Heart right ventricle (tissue), 16 donors: Measurements from ENCODE around the gene F11. TPM values are rescaled to one million over a fixed set of nuclear protein-coding genes. Genes with fewer than 3 reads are reported as not detected.

Experiments used
- ATAC-seq, 8 donors: fragments of 200-7000 bp; cut with Tn5 transposase; one replicate each; pipeline ENCODE4 v1.9.1; 2020; ENCODE audit warnings: mild to moderate bottlenecking in 8 of 8, moderate library complexity in 8 of 8, moderate number of reproducible peaks in 1 of 8
- DNase-seq, 2 donors: peaks; one replicate each; pipeline ENCODE4 v3.0.0-alpha.2; 2020
- H3K27ac ChIP-seq, 10 donors: fragments of 200-600 bp; sonication (generic) in 2 of 10; one replicate each; pipeline versions ENCODE4 v1.5.0 to v1.8.0; 2020 to 2022; ENCODE audit warnings: mild to moderate bottlenecking in 3 of 10
- H3K27me3 ChIP-seq, 7 donors: fragments of 200-600 bp; one replicate each; pipeline ENCODE4 v1.8.0; 2021 to 2022; ENCODE audit warnings: mild to moderate bottlenecking in 2 of 7
- H3K36me3 ChIP-seq, 9 donors: fragments of 200-600 bp; sonication (generic) in 1 of 9; one replicate each; pipeline versions ENCODE4 v1.5.0 to v1.8.0; 2020 to 2022; ENCODE audit warnings: mild to moderate bottlenecking in 2 of 9
- H3K4me1 ChIP-seq, 9 donors: fragments of 200-600 bp; sonication (generic) in 1 of 9; one replicate each; pipeline versions ENCODE4 v1.5.0 to v1.8.0; 2020 to 2022; ENCODE audit warnings: mild to moderate bottlenecking in 4 of 9
- H3K4me3 ChIP-seq, 10 donors: fragments of 200-600 bp; sonication (generic) in 2 of 10; one replicate each; pipeline versions ENCODE4 v1.5.0 to v1.8.0; 2020 to 2022; ENCODE audit warnings: mild to moderate bottlenecking in 7 of 10, moderate library complexity in 2 of 10
- H3K9me3 ChIP-seq, 11 donors: fragments of 200-600 bp in 10 of 11; sonication (generic) in 2 of 11; one replicate each; pipeline versions ENCODE4 v1.5.0 to v1.8.0; 2013 to 2022; ENCODE audit warnings: mild to moderate bottlenecking in 2 of 11, control low read depth in 1 of 11, moderate library complexity in 1 of 11
- CTCF ChIP-seq, 9 donors: fragments of 200-600 bp; sonication (generic) in 2 of 9; IDR thresholded peaks; one replicate each; pipeline versions ENCODE4 v1.5.0 to v1.8.0; 2021 to 2022; ENCODE audit warnings: antibody characterized with exemption in 9 of 9, mild to moderate bottlenecking in 5 of 9, moderate library complexity in 1 of 9
- WGBS, 2 donors: extraction: QIAGEN DNeasy Blood & Tissue Kit; methylation state at CpG; one replicate each; pipeline ENCODE4 v1.1.7; 2013; ENCODE audit warnings: inconsistent platforms in 1 of 2; 5-methylcytosine and 5-hydroxymethylcytosine counted together
- intact Hi-C, 10 donors: fragments of 100-400 bp; cut with DNase I; formaldehyde crosslinking; loops; one replicate each; pipeline versions ENCODE4 v1.11.1 to v1.14.2; 2022
- polyA plus RNA-seq, 2 donors: library from polyadenylated mRNA; stranded (reverse); fragments of 200-250 nt; gene quantifications; one replicate each; pipeline ENCODE4 v1.2.3, GENCODE V29; 2013
- total RNA-seq, 10 donors: library from RNA; stranded (reverse); fragmentation: NEBNext Ultra II Directional in 3 of 10; extraction: Animal tissue kit (Norgen Biotek cat#: 25700) in 3 of 10; gene quantifications; one replicate each; pipeline versions ENCODE4 v1.2.1 to v1.2.4, GENCODE V29; 2021 to 2023
- donor health status: Arrhythmogenic right ventricular cardiomyopathy.
- donor health status: ischemic (EF 13 %, LVEDD 7.1; RV severe dilation, severe dysfunction).
- donor health status: healthy with polysubstance abuse.
- donor health status: DM: no; HTN: yes; CAD: no.
- donor health status: DM: no; HTN: no; CAD: no.
- donor health status: ischemic (EF 25% LVEDD 6.9; RV normal size, moderate dysfunction).
- donor health status: ischemic (EF 25% LVEDD 5.7; RV mildly dilated, moderate dysfunction).
- donor health status: healthy.
- donor health status: DM: yes; HTN: yes; CAD: no.
- donor health status: Ischemic cardiomyopathy.
- donor health status: ischemic (EF 35%, LVEDD 5.7; RV mildly dilated, moderate dysfunction).
- donor health status: nonischemic (EF 11% LVEDD 7.7; RV severe dilation, severe dysfunction).
- donor health status: DM: yes; HTN: yes; CAD: no.
- donor health status: PGD.
- donor health status: ischemic (EF 29% LVEDD 5.4; RV normal size, mild dysfunction).
- donor health status: nonischemic (EF 23%, LVEDD 6.1; RV moderate dilation, normal function).

F11 gene
- total and polyA plus RNA-seq, 12 donors, result 0.09 to 0.37 (median 0.16) TPM; not detected in 9

- 73 to 79% methylated on average over 1 of the region's 1 CpG for WGBS, 2 donors
- Histone ChIP-seq H3K27me3 (no peaks in the 10 kb centered on the region), H3K4me1 (no peaks in the 10 kb centered on the region), H3K4me3 (no peak overlapping the region), H3K36me3 (peaks cover 0 to 23% (median 0%) of the 10 kb centered on the region in 9 donors), H3K27ac (no peak overlapping the region), H3K9me3 (no peaks in the 10 kb centered on the region)
- intact Hi-C loops, result no loop called here
- ATAC-seq (no peak), DNase-seq (no peak)
- TF ChIP-seq CTCF (IDR thresholded peaks at IDR 0.05), result no peak
These were observed 17.3 kb upstream of the F11 start for GRCh38 chr4:186248643-186249042.

DNA sequence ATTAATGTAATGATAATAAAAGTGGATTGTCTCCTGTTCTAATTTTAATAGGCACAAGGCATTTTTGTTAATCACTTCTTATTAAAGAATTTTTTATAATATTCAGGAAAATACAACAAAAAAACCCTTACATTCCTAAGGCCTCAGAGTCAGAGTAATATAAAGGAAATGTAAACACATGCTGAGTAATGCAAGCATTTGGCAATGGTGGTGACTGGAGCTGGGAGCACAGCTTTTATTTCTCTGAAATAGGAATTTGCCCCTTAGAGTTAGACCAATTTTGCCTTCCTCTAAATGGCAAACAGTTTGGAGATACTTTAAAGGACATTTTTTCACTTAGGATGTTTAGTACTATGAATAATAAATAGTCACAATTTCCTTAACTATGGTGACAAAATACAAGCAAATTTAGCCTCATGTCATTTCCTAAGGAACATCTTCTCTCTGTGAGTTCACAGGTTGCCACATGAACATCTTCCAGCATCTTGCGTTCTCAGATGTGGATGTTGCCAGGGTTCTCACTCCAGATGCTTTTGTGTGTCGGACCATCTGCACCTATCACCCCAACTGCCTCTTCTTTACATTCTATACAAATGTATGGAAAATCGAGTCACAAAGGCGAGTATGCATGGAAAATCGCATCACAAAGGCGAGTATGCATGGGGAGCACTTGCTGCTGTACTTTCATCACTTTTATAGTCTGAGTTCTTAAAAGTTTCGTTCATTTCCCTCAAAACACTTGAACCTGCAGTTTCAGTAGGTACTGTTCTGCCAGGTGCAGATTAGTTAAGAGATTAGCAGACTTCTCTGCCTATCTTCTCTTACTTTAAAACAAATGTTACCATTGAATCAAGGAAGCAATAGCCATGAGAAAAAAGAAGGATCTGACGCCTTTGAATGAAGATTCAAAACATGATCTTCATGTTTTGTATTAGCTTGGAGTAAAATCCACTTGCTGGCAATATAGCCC is 15.9 kb upstream of the F11 start:
- intact Hi-C loops, result no loop called here
- 59 to 60% methylated on average over 8 of the region's 8 CpGs for WGBS, 2 donors
- Histone ChIP-seq H3K36me3 (peaks cover 0 to 32% (median 0%) of the 10 kb centered on the region in 9 donors), H3K27me3 (no peaks in the 10 kb centered on the region), H3K27ac (no peak overlapping the region), H3K9me3 (no peaks in the 10 kb centered on the region), H3K4me3 (no peak overlapping the region), H3K4me1 (no peaks in the 10 kb centered on the region)
- DNase-seq (no peak), ATAC-seq (no peak)
- TF ChIP-seq CTCF (IDR thresholded peaks at IDR 0.05), result no peak

GRCh38 chr4:186250760-186251159 is 15.2 kb upstream of the F11 start:
- no peak for DNase-seq
- peaks cover 0 to 39% (median 0%) of the 10 kb centered on the region in 9 donors for H3K36me3 ChIP-seq
- H3K27me3 ChIP-seq, result no peaks in the 10 kb centered on the region
- no peaks in the 10 kb centered on the region for H3K9me3 ChIP-seq
- ATAC-seq, result no peak
- WGBS, 2 donors, result 52 to 54% methylated on average over 2 of the region's 2 CpGs
- intact Hi-C loops, result no loop called here
- no peak for TF ChIP-seq CTCF (IDR thresholded peaks at IDR 0.05)
- no peaks in the 10 kb centered on the region for H3K4me1 ChIP-seq
- H3K4me3 ChIP-seq, result no peak overlapping the region
- no peak overlapping the region for H3K27ac ChIP-seq

DNA sequence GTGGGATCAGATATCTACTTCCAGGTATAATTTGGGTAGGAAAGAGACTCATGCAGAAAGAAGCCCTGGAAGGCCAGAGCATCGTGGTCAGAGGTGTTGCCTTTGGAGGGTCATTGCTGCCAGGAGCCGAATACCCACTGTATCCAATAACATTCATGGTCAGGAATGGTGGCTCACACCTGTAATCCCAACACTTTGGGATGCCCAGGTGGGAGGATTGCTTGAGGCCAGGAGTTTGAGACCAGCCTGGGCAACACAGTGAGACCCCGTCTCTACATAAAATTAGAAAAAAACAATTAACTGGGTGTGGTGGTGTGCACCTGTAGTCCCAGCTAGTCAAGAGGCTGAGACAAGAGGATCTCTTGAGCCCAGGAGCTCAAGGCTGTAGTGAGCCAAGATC is 10.9 kb upstream of the F11 start:
- intact Hi-C loops, result no loop called here
- 87 to 90% methylated on average over 3 of the region's 3 CpGs for WGBS, 2 donors
- no peaks in the 10 kb centered on the region for H3K4me1 ChIP-seq
- H3K9me3 ChIP-seq, result no peaks in the 10 kb centered on the region
- ATAC-seq (no peak), DNase-seq (no peak)
- TF ChIP-seq CTCF (IDR thresholded peaks at IDR 0.05), result no peak
- no peak overlapping the region for H3K4me3 ChIP-seq
- H3K27ac ChIP-seq, result no peak overlapping the region
- H3K36me3 ChIP-seq, result peaks cover 0 to 68% (median 0%) of the 10 kb centered on the region in 9 donors
- no peaks in the 10 kb centered on the region for H3K27me3 ChIP-seq
